ENCODE data around the gene AP3S2. TPM values are rescaled to one million over a fixed set of nuclear protein-coding genes. Genes with fewer than 3 reads are reported as not detected.
"Not testable (repeated sequence)": the region's sequence is repeated elsewhere in the genome, so short reads cannot be mapped to it uniquely, and the experiment has no call there.

AP3S2 gene
- total and polyA plus RNA-seq, 2 of the 13 experiments (the other 11 are each of a cell fraction or from before 2014, with no cell fraction given), result 17.6 to 44.4 TPM

- TF ChIP-seq AFF4 (CRISPR knock-in tag; IDR thresholded peaks at IDR 0.05), result no peak
- no peak for TF ChIP-seq ZNF484 (CRISPR knock-in tag; IDR thresholded peaks at IDR 0.05; ENCODE audit: borderline replicate concordance, low read depth)
- no peak for TF ChIP-seq CCAR2 (optimal IDR thresholded peaks at IDR 0.05; ENCODE audit: low read depth, low read length)
- TF ChIP-seq ZNF709 (CRISPR knock-in tag; IDR thresholded peaks at IDR 0.05), result no peak
These were observed 103.6 kb downstream of the AP3S2 start (continued) for GRCh38 chr15:89790206-89790605.

GRCh38 chr15:89788585-89788984 is 105.2 kb downstream of the AP3S2 start:
- BruUV-seq (replicated peaks); DNase-seq (ENCODE audit: low spot score); H3K4me2 ChIP-seq (ENCODE audit: low read depth, low read length); H3K9ac ChIP-seq (ENCODE audit: insufficient read depth, low read depth, low read length); H3K9me3 ChIP-seq (ENCODE audit: low read length); in situ Hi-C loops (cut with HindIII; ENCODE audit: extremely low pct_ligation_motif_present, low pct_unique_long_range_greater_than_20kb); FAIRE-seq; CTCF ChIA-PET (ENCODE audit: low intra/inter-chr PET ratio, low total read pairs); H3K27ac ChIP-seq (ENCODE audit: extremely low read length, insufficient read depth, low read length); H3K27me3 ChIP-seq (ENCODE audit: control insufficient read depth in 1 of 2, insufficient read depth in 2 of 2, low read length in 2 of 2); POLR2A ChIA-PET; intact Hi-C loops (cut with micrococcal nuclease; ENCODE audit: unreplicated experiment); H4K20me1 ChIP-seq (ENCODE audit: insufficient read depth, low read length); H3K4me3 ChIP-seq (replicated peaks in 1 of 3; ENCODE audit: insufficient read depth in 1 of 3, low read depth in 2 of 3, low read length in 3 of 3); H3K79me2 ChIP-seq (ENCODE audit: insufficient read depth, low read length); ATAC-seq; H2AFZ ChIP-seq (ENCODE audit: low read length): not testable (repeated sequence)
- 97% methylated on average over 4 of the region's 4 CpGs for WGBS (ENCODE audit: low lambda C conversion rate)
- peaks cover 32% of the 10 kb centered on the region for H3K4me1 ChIP-seq (ENCODE audit: insufficient read depth, low read length)
- peaks cover 17 to 60% of the 10 kb centered on the region in 2 experiments for H3K36me3 ChIP-seq (replicated peaks in 1 of 2; ENCODE audit: control insufficient read depth in 1 of 2, insufficient read depth in 2 of 2, low read length in 2 of 2)

All from HepG2 (cell line).